ENCODE data around the gene RSKR. TPM values are rescaled to one million over a fixed set of nuclear protein-coding genes. Genes with fewer than 3 reads are reported as not detected.

Gene RSKR
- total and polyA plus RNA-seq, 2 experiments from 2014 or later = 7.5 to 38.8 TPM

DNA sequence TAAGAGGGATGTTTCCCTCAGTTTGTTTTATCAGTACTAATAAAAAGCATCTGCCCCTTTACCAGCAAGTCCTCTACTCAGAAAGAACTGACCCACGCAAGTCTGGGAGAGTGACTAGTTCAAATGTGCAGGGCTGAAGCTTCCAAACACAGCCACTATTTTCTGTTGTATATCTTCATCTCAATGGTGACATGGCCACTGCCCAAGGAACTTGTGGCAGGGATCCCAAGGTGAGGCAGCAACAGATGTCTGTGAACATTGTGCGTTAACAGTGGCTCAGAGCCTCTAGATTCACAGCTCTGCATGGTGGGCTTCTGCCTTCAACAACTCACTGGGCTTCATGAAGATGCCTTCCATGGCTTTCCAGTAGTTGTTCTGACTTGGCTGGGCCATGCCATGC lies 34.7 kb upstream of the RSKR start:
- peaks cover 38% of the 10 kb centered on the region for H3K36me3 Mint-ChIP-seq (ENCODE audit: low read depth)
- Histone ChIP-seq H2AFZ (no peak overlapping the region), H3K27ac (ENCODE audit: low read depth) (no peak overlapping the region), H3K79me2 (replicated peaks; ENCODE audit: insufficient read depth) (peaks cover 24% of the 10 kb centered on the region), H3K4me2 (no peak overlapping the region), H3F3A (replicated peaks; ENCODE audit: low read depth) (peaks cover 16% of the 10 kb centered on the region; the same call in 1 of the 2 replicates), H3K36me3 (ENCODE audit: insufficient read depth) (peaks cover 13% of the 10 kb centered on the region; the same call in 1 of the 2 replicates), H4K20me1 (replicated peaks; ENCODE audit: insufficient read depth) (peaks cover 12% of the 10 kb centered on the region), H3K27me3 (ENCODE audit: insufficient read depth) (no peaks in the 10 kb centered on the region), H3K9me2 (ENCODE audit: insufficient read depth) (no peaks in the 10 kb centered on the region), H3K4me1 (ENCODE audit: insufficient read depth) (peaks cover 11% of the 10 kb centered on the region; the same call in 1 of the 2 replicates), H3K4me3 (no peak overlapping the region)
- ATAC-seq (no peak), DNase-seq (ENCODE audit: low spot score) (no peak)
- no peaks in the 10 kb centered on the region for H3K9me3 Mint-ChIP-seq
- no peak overlapping the region for H3K4me3 Mint-ChIP-seq
- H3K27ac Mint-ChIP-seq = no peak overlapping the region
- peaks cover 14% of the 10 kb centered on the region for H3K4me1 Mint-ChIP-seq
- TF ChIP-seq EZH2 (IDR thresholded peaks at IDR 0.05; ENCODE audit: low read depth, unreplicated experiment) (no peak), NANOG (IDR thresholded peaks at IDR 0.05; ENCODE audit: borderline replicate concordance) (no peak), ZNF331 (CRISPR knock-in tag; IDR thresholded peaks at IDR 0.05; ENCODE audit: low read depth) (no peak), ZNF114 (CRISPR knock-in tag; IDR thresholded peaks at IDR 0.05) (no peak), ZNF462 (CRISPR knock-in tag; IDR thresholded peaks at IDR 0.05) (no peak)
- peaks cover 7% of the 10 kb centered on the region for H3K27me3 Mint-ChIP-seq (ENCODE audit: insufficient read depth, low read depth, poor library complexity)
